Esophagus squamous epithelium (tissue), 4 donors: ENCODE results near the gene RBFOX1.

Experiments
- POLR2A ChIP-seq, 4 donors: fragments of 450-650 bp; IDR thresholded peaks; one replicate each; pipeline ENCODE4 v1.6.1; 2017; ENCODE audit warnings: antibody characterized with exemption in 4 of 4, mild to moderate bottlenecking in 4 of 4, moderate library complexity in 3 of 4
- TF ChIP-seq, protein P1 (sequence below), 6 experiments: fragments of 450-650 bp in 4 of 6; fragments of 200-600 bp in 2 of 6; sonication (generic) in 2 of 6; IDR thresholded peaks; one replicate each; pipeline ENCODE4 v1.5.1; 2016 to 2019; ENCODE audit warnings: antibody characterized with exemption in 6 of 6, mild to moderate bottlenecking in 4 of 6, moderate library complexity in 4 of 6

DNA sequence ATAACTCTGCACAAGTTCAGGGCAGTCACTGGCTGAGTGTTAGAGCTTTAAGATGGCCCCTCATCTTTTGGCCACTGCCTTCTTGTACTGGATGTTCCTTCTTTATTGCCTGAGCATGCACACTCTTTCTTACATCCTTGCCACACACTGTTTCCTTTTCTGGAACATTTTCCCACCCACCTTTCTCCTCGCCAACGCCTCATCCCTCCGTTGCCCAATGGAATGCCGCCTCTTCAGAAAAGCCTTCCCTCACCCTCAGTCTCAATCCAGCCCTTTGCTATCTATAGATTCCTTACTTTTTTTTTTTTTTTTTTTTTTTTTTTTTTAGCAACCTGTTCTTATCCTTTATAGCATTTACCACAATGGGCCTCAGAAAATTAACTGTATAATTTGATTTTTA lies 47.9 kb upstream of the RBFOX1 start:
- TF ChIP-seq, protein P1, sequence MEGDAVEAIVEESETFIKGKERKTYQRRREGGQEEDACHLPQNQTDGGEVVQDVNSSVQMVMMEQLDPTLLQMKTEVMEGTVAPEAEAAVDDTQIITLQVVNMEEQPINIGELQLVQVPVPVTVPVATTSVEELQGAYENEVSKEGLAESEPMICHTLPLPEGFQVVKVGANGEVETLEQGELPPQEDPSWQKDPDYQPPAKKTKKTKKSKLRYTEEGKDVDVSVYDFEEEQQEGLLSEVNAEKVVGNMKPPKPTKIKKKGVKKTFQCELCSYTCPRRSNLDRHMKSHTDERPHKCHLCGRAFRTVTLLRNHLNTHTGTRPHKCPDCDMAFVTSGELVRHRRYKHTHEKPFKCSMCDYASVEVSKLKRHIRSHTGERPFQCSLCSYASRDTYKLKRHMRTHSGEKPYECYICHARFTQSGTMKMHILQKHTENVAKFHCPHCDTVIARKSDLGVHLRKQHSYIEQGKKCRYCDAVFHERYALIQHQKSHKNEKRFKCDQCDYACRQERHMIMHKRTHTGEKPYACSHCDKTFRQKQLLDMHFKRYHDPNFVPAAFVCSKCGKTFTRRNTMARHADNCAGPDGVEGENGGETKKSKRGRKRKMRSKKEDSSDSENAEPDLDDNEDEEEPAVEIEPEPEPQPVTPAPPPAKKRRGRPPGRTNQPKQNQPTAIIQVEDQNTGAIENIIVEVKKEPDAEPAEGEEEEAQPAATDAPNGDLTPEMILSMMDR (IDR thresholded peaks at IDR 0.05): no peak
- TF ChIP-seq POLR2A (IDR thresholded peaks at IDR 0.05): no peak
